G401.6 (cell line): ENCODE data around the gene FHIT.
"Not testable (repeated sequence)": the region's sequence is repeated elsewhere in the genome, so short reads cannot be mapped to it uniquely, and the experiment has no call there.

Source experiments
- FAIRE-seq: peaks from 2 replicates; lab custom pipeline; 2012; peaks lifted over from hg19 to GRCh38; lab: Jason Lieb, UNC

Gene FHIT

GRCh38 chr3:61226166-61226686, 25.0 kb downstream of the FHIT start:
- FAIRE-seq, result no peak

- no peak for FAIRE-seq
Measured at GRCh38 chr3:61224823-61225222, 26.4 kb downstream of the FHIT start.

GRCh38 chr3:61223451-61223850, 27.8 kb downstream of the FHIT start:
- no peak for FAIRE-seq

- no peak for FAIRE-seq
Measured at GRCh38 chr3:61222467-61222866, 28.8 kb downstream of the FHIT start.

- FAIRE-seq, result no peak
Measured at GRCh38 chr3:61221759-61222362, 29.4 kb downstream of the FHIT start.

GRCh38 chr3:61218504-61218903, 32.7 kb downstream of the FHIT start:
- FAIRE-seq, result no peak

GRCh38 chr3:61216171-61216570, 35.1 kb downstream of the FHIT start:
- FAIRE-seq, result not testable (repeated sequence)

GRCh38 chr3:61202086-61202485, 49.2 kb downstream of the FHIT start:
- no peak for FAIRE-seq

- FAIRE-seq, result no peak
Measured at GRCh38 chr3:61201071-61201470, 50.2 kb downstream of the FHIT start.

GRCh38 chr3:61200270-61200669, 51.0 kb downstream of the FHIT start:
- FAIRE-seq, result no peak

GRCh38 chr3:61199843-61200242, 51.4 kb downstream of the FHIT start:
- no peak for FAIRE-seq

GRCh38 chr3:61194892-61195538, 56.2 kb downstream of the FHIT start:
- no peak for FAIRE-seq

GRCh38 chr3:61192222-61192621, 59.0 kb downstream of the FHIT start:
- no peak for FAIRE-seq

- FAIRE-seq, result not testable (repeated sequence)
Measured at GRCh38 chr3:61190205-61190604, 61.0 kb downstream of the FHIT start.

- no peak for FAIRE-seq
Measured at GRCh38 chr3:61186030-61186429, 65.2 kb downstream of the FHIT start.

GRCh38 chr3:61184956-61185355, 66.3 kb downstream of the FHIT start:
- FAIRE-seq, result no peak

GRCh38 chr3:61182662-61183061, 68.6 kb downstream of the FHIT start:
- FAIRE-seq, result no peak

- no peak for FAIRE-seq
Measured at GRCh38 chr3:61181874-61182273, 69.4 kb downstream of the FHIT start.

GRCh38 chr3:61180206-61180605, 71.0 kb downstream of the FHIT start:
- no peak for FAIRE-seq

- no peak for FAIRE-seq
Measured at GRCh38 chr3:61178167-61178566, 73.1 kb downstream of the FHIT start.

GRCh38 chr3:61177450-61177849, 73.8 kb downstream of the FHIT start:
- no peak for FAIRE-seq

GRCh38 chr3:61173676-61174075, 77.6 kb downstream of the FHIT start:
- FAIRE-seq, result no peak

GRCh38 chr3:61172684-61173083, 78.6 kb downstream of the FHIT start:
- FAIRE-seq, result no peak

GRCh38 chr3:61172203-61172602, 79.0 kb downstream of the FHIT start:
- no peak for FAIRE-seq
